Measurements from ENCODE around the gene BSX.

The BSX gene

GRCh38 chr11:122981388-122982264 is at the start of gene BSX:
TSS of gene BSX (minus strand) at chr11:122981834. CDS start at chr11:122981671, 163 bp downstream.
- peak; percentile 53 for DNase-seq

- no peak for DNase-seq
Measured at GRCh38 chr11:123030517-123030916, 48.9 kb upstream of the BSX start.

GRCh38 chr11:123020968-123021367 is 39.3 kb upstream of the BSX start:
- DNase-seq, result peak; percentile 20

GRCh38 chr11:123018702-123019101 is 37.1 kb upstream of the BSX start:
- no peak for DNase-seq

GRCh38 chr11:123011510-123011909 is 29.9 kb upstream of the BSX start:
- DNase-seq, result no peak

- no peak for DNase-seq
Measured at GRCh38 chr11:123006860-123007542, 25.4 kb upstream of the BSX start.

- no peak for DNase-seq
Measured at GRCh38 chr11:123000721-123001120, 19.1 kb upstream of the BSX start.

- DNase-seq, result no peak
Measured at GRCh38 chr11:122998727-122999366, 17.2 kb upstream of the BSX start.

- DNase-seq, result no peak
Measured at GRCh38 chr11:122995526-122995925, 13.9 kb upstream of the BSX start.

GRCh38 chr11:122984186-122985011 is 2.8 kb upstream of the BSX start:
- DNase-seq, result no peak

GRCh38 chr11:122983438-122984185 is 2.0 kb upstream of the BSX start:
- no peak for DNase-seq

- no peak for DNase-seq
Measured at GRCh38 chr11:122979815-122980595, 1.6 kb downstream of the BSX start.

- DNase-seq, result no peak
Measured at GRCh38 chr11:122979103-122979814, 2.4 kb downstream of the BSX start.

- DNase-seq, result no peak
Measured at GRCh38 chr11:122978299-122978620, 3.4 kb downstream of the BSX start.

GRCh38 chr11:122977470-122978298 is 4.0 kb downstream of the BSX start:
- DNase-seq, result no peak

GRCh38 chr11:122976734-122977469 is 4.7 kb downstream of the BSX start:
- DNase-seq, result no peak

GRCh38 chr11:122976061-122976733 is 5.4 kb downstream of the BSX start:
- no peak for DNase-seq

- no peak for DNase-seq
Measured at GRCh38 chr11:122963961-122964360, 17.7 kb downstream of the BSX start.

Data from activated CD8-positive, alpha-beta memory T cell treated with anti-CD3 and anti-CD28 coated beads, Interleukin-2, amount 50 U/mL, for 4 hours (primary cell).